ENCODE results near the gene SEMA7A. TPM values are rescaled to one million over a fixed set of nuclear protein-coding genes. Genes with fewer than 3 reads are reported as not detected.

The SEMA7A gene
- total and polyA plus RNA-seq, 4 donors = 4.2 to 15.0 (median 6.8) TPM

DNA sequence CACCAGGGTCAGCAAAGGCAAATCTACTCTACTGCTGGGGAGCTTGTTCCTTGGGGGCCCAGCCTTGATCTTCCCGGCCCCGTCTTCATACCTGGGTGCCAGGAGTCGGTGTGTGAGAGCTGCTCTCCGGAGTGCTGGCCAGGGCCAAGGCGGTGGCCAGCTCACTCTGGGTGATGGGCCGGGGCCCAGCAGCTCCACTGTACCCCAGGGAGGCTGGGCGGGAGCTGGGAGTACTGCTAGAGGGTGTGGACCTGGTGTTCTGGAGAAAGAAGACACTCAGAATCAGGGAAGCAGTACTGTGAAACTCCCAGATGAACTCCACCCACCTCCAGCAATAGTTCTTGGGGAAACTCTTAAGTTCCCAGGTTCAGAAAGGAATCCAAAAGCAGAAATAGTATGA is 15.3 kb upstream of the SEMA7A start:
- ATAC-seq (ENCODE audit: insufficient read depth, low FRiP score) (no peak), DNase-seq (no peak)
- Histone ChIP-seq H3K9ac (ENCODE audit: insufficient read depth in 1 of 2, low read length in 2 of 2) (no peak overlapping the region), H3K4me1 (ENCODE audit: control insufficient read depth in 5 of 5, insufficient read depth in 5 of 5, low read length in 5 of 5) (no peaks in the 10 kb centered on the region), H3K27ac (ENCODE audit: low read depth in 1 of 2, low read length in 1 of 2) (no peak overlapping the region), H3K9me3 (ENCODE audit: control insufficient read depth in 4 of 4, insufficient read depth in 3 of 4, low read length in 3 of 4) (no peaks in the 10 kb centered on the region), H3K4me3 (no peak overlapping the region), H3K27me3 (ENCODE audit: control insufficient read depth in 3 of 3, insufficient read depth in 3 of 3, low read length in 2 of 3) (no peaks in the 10 kb centered on the region), H3K36me3 (ENCODE audit: control insufficient read depth in 4 of 4, insufficient read depth in 4 of 4, low read length in 4 of 4) (peaks cover 12 to 56% (median 48%) of the 10 kb centered on the region in 4 donors)
- 98% methylated on average over 7 of the region's 7 CpGs for WGBS, 2 donors
- TF ChIP-seq, protein P1, sequence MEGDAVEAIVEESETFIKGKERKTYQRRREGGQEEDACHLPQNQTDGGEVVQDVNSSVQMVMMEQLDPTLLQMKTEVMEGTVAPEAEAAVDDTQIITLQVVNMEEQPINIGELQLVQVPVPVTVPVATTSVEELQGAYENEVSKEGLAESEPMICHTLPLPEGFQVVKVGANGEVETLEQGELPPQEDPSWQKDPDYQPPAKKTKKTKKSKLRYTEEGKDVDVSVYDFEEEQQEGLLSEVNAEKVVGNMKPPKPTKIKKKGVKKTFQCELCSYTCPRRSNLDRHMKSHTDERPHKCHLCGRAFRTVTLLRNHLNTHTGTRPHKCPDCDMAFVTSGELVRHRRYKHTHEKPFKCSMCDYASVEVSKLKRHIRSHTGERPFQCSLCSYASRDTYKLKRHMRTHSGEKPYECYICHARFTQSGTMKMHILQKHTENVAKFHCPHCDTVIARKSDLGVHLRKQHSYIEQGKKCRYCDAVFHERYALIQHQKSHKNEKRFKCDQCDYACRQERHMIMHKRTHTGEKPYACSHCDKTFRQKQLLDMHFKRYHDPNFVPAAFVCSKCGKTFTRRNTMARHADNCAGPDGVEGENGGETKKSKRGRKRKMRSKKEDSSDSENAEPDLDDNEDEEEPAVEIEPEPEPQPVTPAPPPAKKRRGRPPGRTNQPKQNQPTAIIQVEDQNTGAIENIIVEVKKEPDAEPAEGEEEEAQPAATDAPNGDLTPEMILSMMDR (IDR thresholded peaks at IDR 0.05; ENCODE audit: control extremely low read depth, extremely low read depth) = no peak

GRCh38 chr15:74445816-74446763 is 12.3 kb upstream of the SEMA7A start:
- WGBS, 2 donors = 94 to 95% methylated on average over 9 of the region's 9 CpGs
- DNase-seq = no peak
- TF ChIP-seq, protein P1 (IDR thresholded peaks at IDR 0.05; ENCODE audit: control extremely low read depth, extremely low read depth) = no peak
- H3K4me1 ChIP-seq (ENCODE audit: control insufficient read depth in 5 of 5, insufficient read depth in 5 of 5, low read length in 5 of 5) = peaks cover 0 to 4% (median 0%) of the 10 kb centered on the region in 5 donors
- ATAC-seq (ENCODE audit: insufficient read depth, low FRiP score) = no peak
- peaks cover 9 to 45% (median 35%) of the 10 kb centered on the region in 4 donors for H3K36me3 ChIP-seq (ENCODE audit: control insufficient read depth in 4 of 4, insufficient read depth in 4 of 4, low read length in 4 of 4)
- peaks cover 0 to 2% (median 0%) of the 10 kb centered on the region in 4 donors for H3K9me3 ChIP-seq (ENCODE audit: control insufficient read depth in 4 of 4, insufficient read depth in 3 of 4, low read length in 3 of 4)
- H3K9ac ChIP-seq (ENCODE audit: insufficient read depth in 1 of 2, low read length in 2 of 2) = no peak overlapping the region
- no peak overlapping the region for H3K4me3 ChIP-seq
- H3K27me3 ChIP-seq (ENCODE audit: control insufficient read depth in 3 of 3, insufficient read depth in 3 of 3, low read length in 2 of 3) = no peaks in the 10 kb centered on the region
- no peak overlapping the region for H3K27ac ChIP-seq (ENCODE audit: low read depth in 1 of 2, low read length in 1 of 2)

DNA sequence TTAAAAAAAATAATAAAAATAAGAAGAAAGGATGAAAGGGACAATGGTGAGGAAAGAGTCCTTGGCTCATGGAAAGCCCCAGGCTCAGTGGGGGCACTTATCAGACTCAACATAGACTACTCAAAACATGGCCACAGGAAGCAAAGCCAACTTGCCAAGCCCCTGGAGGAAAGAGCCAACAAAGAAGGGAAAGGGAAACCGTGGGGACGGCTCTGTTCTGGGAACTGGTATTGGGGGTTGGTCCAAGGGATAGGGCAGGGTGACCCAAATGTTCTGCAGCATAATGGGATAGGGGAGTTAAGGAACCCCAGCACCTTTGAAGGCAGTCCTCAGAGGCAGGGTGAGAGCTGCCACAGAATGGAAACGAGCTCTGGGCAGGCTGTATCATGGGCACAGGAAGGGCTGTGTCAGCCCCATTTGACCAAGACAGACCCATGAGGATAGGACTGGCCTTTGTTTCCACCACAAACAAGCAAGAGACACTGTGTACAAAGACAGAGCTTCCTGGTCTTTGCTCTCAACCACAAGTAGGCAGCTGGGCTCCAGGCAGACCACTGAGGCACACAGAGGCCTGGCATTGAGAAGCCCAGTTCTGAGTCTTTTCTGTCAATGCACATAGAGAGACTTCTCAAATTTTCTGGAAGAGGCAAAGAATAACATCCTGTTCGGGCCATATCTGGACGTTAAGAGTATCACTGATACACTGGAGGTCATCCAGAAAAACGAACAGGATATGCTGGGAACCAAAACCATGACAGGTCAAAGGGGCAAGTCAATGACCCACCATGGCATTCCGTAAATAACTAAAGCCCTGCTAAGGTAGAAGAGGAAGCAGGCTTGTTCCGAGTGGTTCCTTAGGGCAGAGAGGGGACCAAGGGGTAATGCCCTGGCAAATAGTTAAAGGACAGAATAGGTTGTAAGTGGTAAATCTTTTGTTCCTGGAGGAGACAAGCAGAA is 10.6 kb upstream of the SEMA7A start:
- 57 to 73% methylated on average over 8 of the region's 8 CpGs for WGBS, 2 donors
- Histone ChIP-seq H3K9ac (ENCODE audit: insufficient read depth in 1 of 2, low read length in 2 of 2) (no peak overlapping the region), H3K27me3 (ENCODE audit: control insufficient read depth in 3 of 3, insufficient read depth in 3 of 3, low read length in 2 of 3) (no peaks in the 10 kb centered on the region), H3K36me3 (ENCODE audit: control insufficient read depth in 4 of 4, insufficient read depth in 4 of 4, low read length in 4 of 4) (peaks cover 3 to 29% (median 22%) of the 10 kb centered on the region in 4 donors), H3K4me1 (ENCODE audit: control insufficient read depth in 5 of 5, insufficient read depth in 5 of 5, low read length in 5 of 5) (peaks cover 0 to 4% (median 0%) of the 10 kb centered on the region in 5 donors), H3K9me3 (ENCODE audit: control insufficient read depth in 4 of 4, insufficient read depth in 3 of 4, low read length in 3 of 4) (peaks cover 0 to 2% (median 0%) of the 10 kb centered on the region in 4 donors), H3K27ac (ENCODE audit: low read depth in 1 of 2, low read length in 1 of 2) (peak overlapping the region in 1 of 2 donors; percentile 68), H3K4me3 (no peak overlapping the region)
- ATAC-seq (ENCODE audit: insufficient read depth, low FRiP score) = peak; percentile 19
- TF ChIP-seq, protein P1 (IDR thresholded peaks at IDR 0.05; ENCODE audit: control extremely low read depth, extremely low read depth) = no peak
- no peak for DNase-seq
